GM18907 (cell line): ENCODE data around the gene ST6GALNAC3.

Experiments used
- ATAC-seq: cut with Tn5 transposase; IDR thresholded peaks from one replicate; pipeline ENCODE4 v1.9.1; 2021; ENCODE audit warnings: mild to moderate bottlenecking, moderate library complexity; ENCODE audit not compliant: unreplicated experiment

The ST6GALNAC3 gene

DNA sequence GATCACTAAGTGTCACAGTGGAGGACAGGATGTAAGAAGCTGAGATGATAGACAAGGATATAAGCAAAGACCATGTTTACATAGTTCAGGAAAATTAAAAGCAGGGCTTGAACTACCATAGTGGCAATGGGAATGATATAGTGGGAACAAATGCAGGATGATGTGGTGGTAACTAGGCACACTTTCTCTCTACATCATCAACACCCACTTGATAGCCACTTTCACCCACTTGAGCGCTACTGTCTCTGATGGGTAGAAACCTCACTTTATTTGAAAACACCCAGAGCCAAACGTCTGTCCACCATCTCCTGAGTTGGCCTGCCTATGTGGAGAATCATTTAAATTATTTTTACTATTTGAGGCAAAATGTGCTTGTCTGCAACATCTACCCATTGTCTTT, 487.7 kb downstream of the ST6GALNAC3 start:
- no peak for ATAC-seq

GRCh38 chr1:76568573-76569238, 494.2 kb downstream of the ST6GALNAC3 start:
- no peak for ATAC-seq

DNA sequence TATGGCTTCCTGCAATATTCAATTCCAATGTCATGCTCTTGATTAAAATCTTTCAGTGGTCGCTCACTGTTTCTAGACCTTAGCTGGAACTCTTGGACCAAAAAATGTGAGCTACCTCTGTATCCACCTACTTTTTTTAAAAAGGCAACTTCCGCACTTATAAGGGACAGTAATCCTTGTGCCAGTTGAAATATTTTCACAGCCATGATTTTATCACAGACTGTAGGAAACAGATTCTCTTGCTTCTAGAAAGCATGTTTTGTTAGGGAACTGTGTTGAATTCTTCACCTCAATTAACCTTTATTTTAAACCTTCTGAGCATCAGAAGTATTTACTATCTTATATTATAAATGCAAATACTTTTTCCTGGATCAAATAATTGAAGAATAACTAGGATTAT, 496.7 kb downstream of the ST6GALNAC3 start:
- no peak for ATAC-seq

DNA sequence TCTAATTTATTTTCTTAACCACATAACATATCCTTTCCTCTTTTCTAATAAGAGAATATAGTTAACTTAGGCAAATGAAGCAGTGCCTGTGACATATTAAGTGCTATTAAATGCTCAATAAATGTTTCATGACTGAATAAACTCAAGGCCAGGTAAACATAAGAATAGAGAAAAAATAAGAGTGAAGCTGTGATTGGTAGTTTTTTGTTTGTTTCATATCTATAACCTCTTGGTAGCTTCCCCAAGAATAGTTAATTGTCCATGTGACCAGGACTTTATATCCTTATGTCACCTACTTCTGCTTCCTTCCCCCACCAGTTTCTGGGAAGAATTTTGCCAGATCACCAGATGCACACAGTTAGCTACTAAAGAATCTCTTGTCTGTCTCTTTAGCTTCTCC, 497.7 kb downstream of the ST6GALNAC3 start:
- ATAC-seq, result no peak

- no peak for ATAC-seq
Measured at GRCh38 chr1:76576876-76577524, 502.5 kb downstream of the ST6GALNAC3 start.

GRCh38 chr1:76577525-76578185, 503.1 kb downstream of the ST6GALNAC3 start:
- ATAC-seq, result no peak

DNA sequence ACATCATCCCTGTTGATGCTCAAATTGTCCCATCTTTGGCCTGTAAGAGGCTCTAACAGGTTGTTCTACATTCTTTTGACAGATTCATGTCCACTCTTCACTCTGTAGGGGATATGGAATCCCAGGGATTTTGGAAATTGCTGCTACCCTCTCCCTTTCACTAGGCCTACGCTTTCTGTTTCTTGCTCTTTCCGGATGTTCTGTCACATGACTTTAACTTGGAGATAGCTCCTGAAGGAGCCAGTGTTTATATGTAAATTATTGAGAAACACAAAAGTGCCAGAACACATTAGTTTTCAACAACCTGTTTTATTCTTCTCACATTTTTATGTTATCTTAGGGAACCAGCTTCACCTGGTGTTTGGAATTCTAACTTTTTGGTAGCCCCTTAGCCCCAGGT, 505.7 kb downstream of the ST6GALNAC3 start:
- no peak for ATAC-seq

DNA sequence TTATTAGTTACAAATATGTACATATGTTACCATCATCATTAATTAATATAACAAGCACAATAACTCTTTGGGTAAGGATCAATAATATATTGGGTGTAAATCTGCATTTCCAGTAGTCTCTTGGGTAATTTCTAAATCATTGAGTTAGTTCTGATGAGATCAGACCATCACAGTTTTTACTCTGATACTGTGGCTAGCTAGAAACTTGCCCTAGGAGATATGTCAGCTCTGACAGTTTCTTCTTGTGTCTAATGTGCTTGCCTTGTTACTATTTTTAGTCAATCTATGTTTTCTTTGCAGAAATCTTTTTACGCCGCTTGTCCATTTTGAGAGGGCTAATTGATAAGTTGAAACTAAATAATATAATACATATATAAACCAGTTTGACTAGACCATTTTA, 507.2 kb downstream of the ST6GALNAC3 start:
- no peak for ATAC-seq

DNA sequence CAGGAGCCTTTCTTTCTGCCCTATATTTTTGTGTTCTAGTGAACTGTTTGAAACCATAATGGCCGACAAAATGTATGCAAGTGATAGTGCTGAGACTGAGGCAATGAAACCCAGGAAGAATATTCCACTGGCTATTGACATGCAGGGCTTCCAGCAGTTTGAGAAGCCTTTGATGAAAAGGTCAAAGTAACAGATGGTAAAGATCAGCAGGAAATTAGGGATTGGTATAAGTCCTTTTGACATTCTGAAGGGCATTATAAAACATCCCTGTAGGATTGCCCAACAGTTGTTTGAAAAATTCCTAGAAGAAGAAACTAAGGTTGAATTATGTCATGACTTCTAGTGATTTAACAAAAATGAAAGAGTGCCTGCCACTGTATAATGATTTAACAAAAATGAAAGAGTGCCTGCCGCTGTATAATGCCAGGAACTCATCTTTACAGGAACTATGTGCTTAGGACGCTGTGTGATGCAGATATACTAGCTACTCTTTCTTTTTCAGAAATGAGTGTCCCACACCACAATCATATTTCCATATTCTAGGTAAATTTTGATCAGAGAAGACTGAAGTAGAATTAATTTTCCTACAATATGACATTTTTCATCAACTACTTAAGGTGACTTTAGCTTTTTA, 508.8 kb downstream of the ST6GALNAC3 start:
- no peak for ATAC-seq

- no peak for ATAC-seq
Measured at GRCh38 chr1:76583875-76584477, 509.4 kb downstream of the ST6GALNAC3 start.

- no peak for ATAC-seq
Measured at GRCh38 chr1:76585980-76586674, 511.6 kb downstream of the ST6GALNAC3 start.

GRCh38 chr1:76587212-76587611, 512.7 kb downstream of the ST6GALNAC3 start:
- ATAC-seq, result no peak

DNA sequence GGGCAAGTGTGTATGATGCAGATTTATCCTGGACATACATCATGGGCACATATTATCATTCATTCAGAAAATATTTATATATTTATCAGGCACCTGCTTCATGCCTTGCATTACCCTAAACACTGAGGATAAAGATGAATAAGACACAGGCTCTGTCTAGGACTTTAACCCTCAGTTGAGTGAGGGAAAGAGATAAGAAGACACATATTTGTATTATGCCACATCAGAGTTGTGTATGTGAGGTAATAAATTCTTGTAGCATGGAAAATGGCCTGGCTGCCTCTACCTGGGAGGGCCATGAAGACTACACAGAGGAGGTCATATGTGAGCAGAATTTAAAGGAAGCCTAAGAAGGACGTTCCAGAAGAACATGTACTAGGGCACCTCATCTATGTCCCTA, 516.9 kb downstream of the ST6GALNAC3 start:
- no peak for ATAC-seq

DNA sequence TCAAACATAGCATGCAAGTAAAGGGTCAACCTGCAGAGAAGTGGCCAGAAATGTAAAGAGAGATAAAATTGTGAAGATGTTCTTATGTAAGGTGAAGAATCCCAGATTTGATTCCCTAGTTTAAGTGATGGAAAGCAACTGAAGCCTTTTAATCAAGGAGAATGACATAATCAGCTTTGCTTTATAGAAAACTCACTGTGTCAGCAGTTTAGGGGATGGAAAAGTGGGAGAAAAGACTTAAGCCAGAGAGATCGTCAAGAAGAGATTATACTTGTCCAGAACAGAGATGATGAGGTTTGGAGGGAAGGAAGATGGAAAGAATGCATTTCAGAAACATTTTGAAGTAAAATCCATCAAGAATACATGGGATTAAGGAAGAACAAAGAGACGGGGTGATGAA, 517.4 kb downstream of the ST6GALNAC3 start:
- no peak for ATAC-seq

GRCh38 chr1:76593141-76593540, 518.6 kb downstream of the ST6GALNAC3 start:
- ATAC-seq, result no peak

GRCh38 chr1:76593618-76594017, 519.1 kb downstream of the ST6GALNAC3 start:
- no peak for ATAC-seq

GRCh38 chr1:76595024-76595423, 520.5 kb downstream of the ST6GALNAC3 start:
- no peak for ATAC-seq

- no peak for ATAC-seq
Measured at GRCh38 chr1:76601465-76601864, 526.9 kb downstream of the ST6GALNAC3 start.

GRCh38 chr1:76607717-76608116, 533.2 kb downstream of the ST6GALNAC3 start:
- ATAC-seq, result no peak

GRCh38 chr1:76611770-76612445, 537.4 kb downstream of the ST6GALNAC3 start:
- no peak for ATAC-seq
